HAP-1 (cell line): Measurements from ENCODE around the gene TOP2B.

Experiments
- DNase-seq, 2 experiments: peaks; one replicate each; pipeline ENCODE4 v3.0.0-alpha.2; 2016 to 2020; ENCODE audit warnings: low spot score in 2 of 2
- H3K27me3 ChIP-seq: fragments of 250-450 bp; sonication (Bioruptor Pico); 2 replicates; pipeline ENCODE4 v1.5.1; 2020; ENCODE audit warnings: low read depth, mild to moderate bottlenecking, moderate library complexity
- H3K36me3 ChIP-seq: fragments of 250-450 bp; sonication (Bioruptor Pico); replicated peaks from 2 replicates; pipeline ENCODE4 v1.5.1; 2020; ENCODE audit warnings: mild to moderate bottlenecking
- H3K4me1 ChIP-seq: fragments of 250-450 bp; sonication (Bioruptor Pico); 2 replicates; pipeline ENCODE4 v1.5.1; 2020; ENCODE audit warnings: mild to moderate bottlenecking
- H3K4me3 ChIP-seq: fragments of 250-450 bp; sonication (Bioruptor Pico); 2 replicates; pipeline ENCODE4 v1.5.1; 2020; ENCODE audit warnings: mild to moderate bottlenecking, moderate library complexity
- H3K9me3 ChIP-seq: fragments of 250-450 bp; sonication (Bioruptor Pico); 2 replicates; pipeline ENCODE4 v1.5.1; 2020; ENCODE audit warnings: mild to moderate bottlenecking, moderate library complexity
- in situ Hi-C: fragments of 300-500 bp; cut with MboI; formaldehyde crosslinking; loops from 3 replicates; pipeline ENCODE4 v1.14.3; 2020; ENCODE audit warnings: low sequenced_read_pairs, inconsistent platforms, mixed read lengths

Gene TOP2B

DNA sequence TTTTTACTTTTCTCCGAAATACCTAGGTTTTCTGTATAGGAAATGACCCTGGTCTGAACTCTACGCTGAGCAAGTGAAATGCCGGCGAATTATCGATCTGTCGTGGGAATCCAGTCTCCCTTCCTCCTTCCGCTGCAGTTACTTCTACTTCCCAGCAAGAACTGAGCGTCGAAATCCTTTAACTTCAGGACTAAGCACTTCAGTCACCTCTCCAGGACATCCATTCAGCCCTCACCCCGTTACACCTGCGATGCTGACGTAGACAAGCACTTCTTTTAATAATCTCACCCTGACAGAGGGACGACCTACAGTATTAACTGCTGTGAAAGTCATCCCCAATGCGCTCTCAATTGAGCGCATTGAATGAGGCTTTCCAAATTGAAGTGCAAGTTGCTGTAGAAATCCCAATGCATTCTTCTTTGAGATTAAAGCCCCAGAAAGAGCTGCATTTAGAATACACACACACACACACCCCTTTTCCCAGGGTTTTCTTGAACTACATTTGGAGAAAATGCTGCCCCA, 1.3 kb downstream of the TOP2B start:
- H3K4me1 ChIP-seq: peaks cover 28% of the 10 kb centered on the region
- peak overlapping the region; percentile 72 for H3K4me3 ChIP-seq
- H3K9me3 ChIP-seq: no peaks in the 10 kb centered on the region
- no peaks in the 10 kb centered on the region for H3K36me3 ChIP-seq
- peaks cover 3% of the 10 kb centered on the region for H3K27me3 ChIP-seq
- DNase-seq: peak; percentile 44 to 46
- in situ Hi-C loops: loop anchor here (25.0 kb wide), 1 partner anchor 224 kb away; no protein-coding TSS in a partner anchor

GRCh38 chr3:25662736-25663320, 1.9 kb downstream of the TOP2B start:
- no peaks in the 10 kb centered on the region for H3K9me3 ChIP-seq
- no peaks in the 10 kb centered on the region for H3K27me3 ChIP-seq
- H3K4me1 ChIP-seq: peaks cover 28% of the 10 kb centered on the region
- H3K4me3 ChIP-seq: peak overlapping the region; percentile 72
- in situ Hi-C loops: loop anchor here (25.0 kb wide), 1 partner anchor 224 kb away; no protein-coding TSS in a partner anchor
- H3K36me3 ChIP-seq: no peaks in the 10 kb centered on the region
- no peak for DNase-seq

GRCh38 chr3:25661694-25662437, 2.8 kb downstream of the TOP2B start:
- Histone ChIP-seq H3K4me3 (peak overlapping the region; percentile 72), H3K4me1 (peaks cover 34% of the 10 kb centered on the region), H3K27me3 (no peaks in the 10 kb centered on the region), H3K36me3 (no peaks in the 10 kb centered on the region), H3K9me3 (no peaks in the 10 kb centered on the region)
- no peak for DNase-seq
- in situ Hi-C loops: loop anchor here (25.0 kb wide), 1 partner anchor 225 kb away; no protein-coding TSS in a partner anchor

- in situ Hi-C loops: loop anchor here (25.0 kb wide), 1 partner anchor 228 kb away; no protein-coding TSS in a partner anchor
- peaks cover 30% of the 10 kb centered on the region for H3K4me1 ChIP-seq
Measured at GRCh38 chr3:25658836-25659235, 5.9 kb downstream of the TOP2B start.

GRCh38 chr3:25657293-25657692, 7.4 kb downstream of the TOP2B start:
- Histone ChIP-seq H3K9me3 (no peaks in the 10 kb centered on the region), H3K4me3 (no peak overlapping the region), H3K4me1 (peaks cover 28% of the 10 kb centered on the region), H3K27me3 (no peaks in the 10 kb centered on the region), H3K36me3 (no peaks in the 10 kb centered on the region)
- in situ Hi-C loops: loop anchor here (25.0 kb wide), 1 partner anchor 230 kb away; no protein-coding TSS in a partner anchor
- DNase-seq: no peak

More at GRCh38 chr3:25658836-25659235, 5.9 kb downstream of the TOP2B start:
- Histone ChIP-seq H3K9me3 (no peaks in the 10 kb centered on the region), H3K36me3 (no peaks in the 10 kb centered on the region), H3K27me3 (no peaks in the 10 kb centered on the region), H3K4me3 (no peak overlapping the region)
- DNase-seq: no peak

DNA sequence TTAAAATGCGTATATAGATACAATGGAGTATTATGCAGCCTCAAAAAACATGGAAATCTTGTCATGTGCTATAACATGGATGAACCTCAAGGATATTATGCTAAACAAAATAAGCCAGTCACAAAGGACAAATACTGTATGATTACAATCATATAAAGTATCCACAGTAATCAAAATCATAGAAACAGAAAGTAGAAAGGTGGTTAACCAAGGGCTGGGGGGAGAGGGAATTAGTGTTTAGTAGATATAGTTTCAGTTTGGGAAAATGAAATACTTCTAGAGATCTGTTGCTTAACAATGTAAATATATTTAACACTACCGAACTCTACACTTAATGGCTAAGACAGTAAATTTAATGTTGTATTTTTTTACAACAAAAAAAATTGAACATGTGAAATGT, 9.0 kb downstream of the TOP2B start:
- no peaks in the 10 kb centered on the region for H3K36me3 ChIP-seq
- peaks cover 17% of the 10 kb centered on the region for H3K4me1 ChIP-seq
- no peaks in the 10 kb centered on the region for H3K9me3 ChIP-seq
- in situ Hi-C loops: loop anchor here (25.0 kb wide), 1 partner anchor 232 kb away; no protein-coding TSS in a partner anchor
- DNase-seq: no peak
- no peak overlapping the region for H3K4me3 ChIP-seq
- no peaks in the 10 kb centered on the region for H3K27me3 ChIP-seq

GRCh38 chr3:25654576-25654975, 10.1 kb downstream of the TOP2B start:
- Histone ChIP-seq H3K4me1 (peaks cover 13% of the 10 kb centered on the region), H3K4me3 (no peak overlapping the region), H3K27me3 (no peaks in the 10 kb centered on the region), H3K9me3 (no peaks in the 10 kb centered on the region), H3K36me3 (no peaks in the 10 kb centered on the region)
- no peak for DNase-seq
- in situ Hi-C loops: loop anchor here (25.0 kb wide), 1 partner anchor 233 kb away; no protein-coding TSS in a partner anchor

- Histone ChIP-seq H3K4me1 (peaks cover 10% of the 10 kb centered on the region), H3K36me3 (no peaks in the 10 kb centered on the region), H3K27me3 (no peaks in the 10 kb centered on the region), H3K4me3 (no peak overlapping the region), H3K9me3 (no peaks in the 10 kb centered on the region)
- DNase-seq: no peak
- in situ Hi-C loops: loop anchor here (25.0 kb wide), 1 partner anchor 234 kb away; no protein-coding TSS in a partner anchor
Measured at GRCh38 chr3:25653322-25653721, 11.4 kb downstream of the TOP2B start.

DNA sequence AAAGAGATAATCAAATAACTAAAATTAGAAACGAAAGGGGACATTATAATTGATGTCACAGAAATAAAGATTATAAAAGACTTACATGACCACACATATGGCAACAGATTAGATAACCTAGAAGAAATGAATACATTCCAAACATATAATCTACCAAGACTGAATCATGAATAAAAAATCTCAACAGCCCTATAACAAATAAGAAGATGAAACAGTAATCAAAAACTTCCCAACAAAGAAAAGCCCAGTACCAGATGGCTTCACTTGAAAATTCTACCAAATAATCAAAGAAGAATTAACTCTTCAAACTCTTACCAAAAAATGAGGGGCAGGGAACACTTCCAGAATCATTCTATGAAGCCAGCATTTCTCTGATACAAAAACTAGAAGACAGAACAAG, 11.8 kb downstream of the TOP2B start:
- no peak for DNase-seq
- Histone ChIP-seq H3K4me1 (peaks cover 10% of the 10 kb centered on the region), H3K36me3 (no peaks in the 10 kb centered on the region), H3K9me3 (no peaks in the 10 kb centered on the region), H3K4me3 (no peak overlapping the region), H3K27me3 (no peaks in the 10 kb centered on the region)
- in situ Hi-C loops: loop anchor here (25.0 kb wide), 1 partner anchor 234 kb away; no protein-coding TSS in a partner anchor

GRCh38 chr3:25648925-25649830, 15.5 kb downstream of the TOP2B start:
- no peaks in the 10 kb centered on the region for H3K36me3 ChIP-seq
- no peaks in the 10 kb centered on the region for H3K27me3 ChIP-seq
- no peaks in the 10 kb centered on the region for H3K4me1 ChIP-seq
- H3K4me3 ChIP-seq: no peak overlapping the region
- no peak for DNase-seq
- in situ Hi-C loops: no loop called here
- H3K9me3 ChIP-seq: no peaks in the 10 kb centered on the region

DNA sequence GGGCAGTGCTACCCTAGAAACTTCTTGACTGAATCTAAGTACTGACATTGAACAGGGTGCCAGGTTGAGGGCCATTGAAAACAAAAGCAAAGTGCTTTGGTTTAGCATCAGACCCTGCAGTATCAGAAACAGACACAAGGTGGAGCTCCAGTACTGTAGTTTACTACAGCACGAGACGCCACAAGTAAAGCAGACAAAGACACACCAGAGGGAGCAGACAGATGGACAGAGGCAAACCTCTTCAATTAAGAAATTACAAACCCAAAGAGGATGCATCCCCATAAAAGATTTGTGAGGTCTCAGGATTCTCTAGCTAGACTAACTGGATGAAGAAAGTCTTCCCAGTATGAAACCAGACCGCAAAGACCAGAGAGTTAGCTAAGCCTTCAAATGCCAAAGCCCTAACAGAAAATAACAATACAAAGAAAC, 16.6 kb downstream of the TOP2B start:
- Histone ChIP-seq H3K9me3 (no peaks in the 10 kb centered on the region), H3K4me1 (no peaks in the 10 kb centered on the region), H3K4me3 (no peak overlapping the region), H3K36me3 (no peaks in the 10 kb centered on the region), H3K27me3 (no peaks in the 10 kb centered on the region)
- peak; percentile 82 to 92 for DNase-seq
- in situ Hi-C loops: no loop called here

GRCh38 chr3:25635038-25635437, 29.7 kb downstream of the TOP2B start:
- in situ Hi-C loops: no loop called here
- H3K36me3 ChIP-seq: peaks cover 26% of the 10 kb centered on the region
- H3K27me3 ChIP-seq: no peaks in the 10 kb centered on the region
- no peaks in the 10 kb centered on the region for H3K4me1 ChIP-seq
- H3K4me3 ChIP-seq: no peak overlapping the region
- DNase-seq: no peak
- H3K9me3 ChIP-seq: no peaks in the 10 kb centered on the region

DNA sequence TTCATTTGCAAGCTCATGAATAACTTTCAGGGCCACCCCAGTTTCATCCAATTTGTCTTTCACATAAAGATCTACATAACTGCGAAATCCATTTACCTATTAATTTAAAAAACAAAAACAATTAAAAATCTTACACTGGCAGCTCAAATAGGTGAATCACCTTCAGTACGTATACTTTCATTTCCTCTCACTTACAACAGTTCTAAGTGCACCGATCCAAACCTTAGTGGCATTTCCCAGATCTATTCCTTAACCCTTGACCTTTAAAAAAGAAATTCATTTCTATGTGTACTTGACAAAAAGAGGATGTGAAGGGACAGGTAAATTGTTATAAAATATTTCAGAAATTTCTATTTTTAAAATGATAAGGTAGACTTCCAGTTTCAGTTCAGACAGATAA, 30.8 kb downstream of the TOP2B start:
- H3K27me3 ChIP-seq: no peaks in the 10 kb centered on the region
- in situ Hi-C loops: no loop called here
- peaks cover 32% of the 10 kb centered on the region for H3K36me3 ChIP-seq
- no peaks in the 10 kb centered on the region for H3K9me3 ChIP-seq
- no peaks in the 10 kb centered on the region for H3K4me1 ChIP-seq
- no peak overlapping the region for H3K4me3 ChIP-seq
- no peak for DNase-seq
